ENCODE data around the gene PRR12.

Gene PRR12

DNA sequence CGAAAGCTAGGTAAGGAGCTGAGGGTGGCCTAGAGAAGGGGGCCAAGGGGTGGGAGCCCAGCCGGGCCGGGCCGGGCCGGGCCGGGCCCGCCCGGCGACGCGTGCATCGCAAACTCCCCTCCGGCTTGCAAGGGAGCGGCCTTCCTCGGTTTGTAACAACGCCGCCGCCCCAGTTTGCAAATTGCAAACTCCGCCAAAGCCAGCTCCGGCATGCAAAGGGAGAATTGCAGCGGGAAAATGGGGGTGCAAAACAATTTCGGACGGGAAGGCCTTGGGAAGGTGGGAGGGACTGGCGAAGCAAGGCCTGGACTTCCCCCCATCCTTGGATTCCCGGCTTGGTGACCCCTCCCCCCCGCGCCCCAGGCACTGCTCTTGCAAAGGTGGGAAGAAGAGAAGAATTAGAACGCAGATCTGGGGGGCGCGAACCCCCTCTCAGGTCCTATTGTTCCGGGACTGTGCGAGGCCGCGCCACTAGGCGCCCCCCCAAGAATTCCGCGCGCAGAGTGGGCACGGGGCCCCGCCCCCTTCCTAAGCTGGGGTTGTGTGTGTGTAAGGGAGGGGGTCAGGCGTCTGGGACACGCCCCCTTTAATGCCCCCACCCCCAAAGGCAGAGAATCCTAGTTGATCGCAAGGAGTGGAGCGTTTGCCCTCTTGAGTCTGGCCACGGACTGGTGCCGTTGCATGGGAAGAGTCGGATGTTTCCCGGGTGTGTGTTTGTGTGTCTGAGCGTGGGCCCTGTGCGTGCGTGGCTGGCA, 926 bp downstream of the PRR12 start:
- DNase-seq (ENCODE audit: low read depth), result peak; percentile 34

DNA sequence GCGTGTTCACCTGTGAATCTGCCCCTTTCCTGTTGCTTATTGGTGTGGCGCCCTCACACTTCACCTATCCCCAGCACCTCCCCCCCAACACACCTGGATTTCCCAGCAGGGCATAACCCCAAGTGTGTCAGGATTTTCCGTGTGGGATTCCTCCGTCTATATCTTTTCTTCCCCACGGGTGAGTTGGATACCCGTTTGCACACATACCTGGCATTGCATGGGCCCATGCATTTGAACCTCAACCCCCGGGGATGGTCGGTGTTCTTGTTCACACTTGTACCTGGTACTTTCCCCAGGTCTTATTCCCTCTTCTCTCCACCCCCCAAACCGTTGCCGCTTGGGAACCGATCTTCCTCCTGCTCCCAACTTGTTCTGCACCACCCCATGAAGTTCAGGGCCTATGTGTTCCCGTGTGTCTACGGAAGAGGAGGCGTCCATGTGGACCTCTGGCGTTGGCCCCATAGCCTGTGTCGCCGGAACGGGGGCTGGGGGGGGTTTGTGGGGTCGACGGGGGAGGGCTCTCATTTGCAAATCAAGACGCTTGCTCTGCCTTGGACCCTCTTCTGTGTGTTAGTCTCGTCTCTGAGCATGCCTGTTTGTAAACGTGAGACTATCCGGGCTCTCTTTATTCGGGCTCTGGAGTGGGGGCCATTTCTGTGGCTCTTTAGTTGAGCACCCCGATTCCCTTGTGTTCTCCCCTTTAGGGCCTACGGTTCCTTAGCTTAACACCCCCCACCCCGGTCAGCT, 1.7 kb downstream of the PRR12 start:
- DNase-seq (ENCODE audit: low read depth), result no peak

DNA sequence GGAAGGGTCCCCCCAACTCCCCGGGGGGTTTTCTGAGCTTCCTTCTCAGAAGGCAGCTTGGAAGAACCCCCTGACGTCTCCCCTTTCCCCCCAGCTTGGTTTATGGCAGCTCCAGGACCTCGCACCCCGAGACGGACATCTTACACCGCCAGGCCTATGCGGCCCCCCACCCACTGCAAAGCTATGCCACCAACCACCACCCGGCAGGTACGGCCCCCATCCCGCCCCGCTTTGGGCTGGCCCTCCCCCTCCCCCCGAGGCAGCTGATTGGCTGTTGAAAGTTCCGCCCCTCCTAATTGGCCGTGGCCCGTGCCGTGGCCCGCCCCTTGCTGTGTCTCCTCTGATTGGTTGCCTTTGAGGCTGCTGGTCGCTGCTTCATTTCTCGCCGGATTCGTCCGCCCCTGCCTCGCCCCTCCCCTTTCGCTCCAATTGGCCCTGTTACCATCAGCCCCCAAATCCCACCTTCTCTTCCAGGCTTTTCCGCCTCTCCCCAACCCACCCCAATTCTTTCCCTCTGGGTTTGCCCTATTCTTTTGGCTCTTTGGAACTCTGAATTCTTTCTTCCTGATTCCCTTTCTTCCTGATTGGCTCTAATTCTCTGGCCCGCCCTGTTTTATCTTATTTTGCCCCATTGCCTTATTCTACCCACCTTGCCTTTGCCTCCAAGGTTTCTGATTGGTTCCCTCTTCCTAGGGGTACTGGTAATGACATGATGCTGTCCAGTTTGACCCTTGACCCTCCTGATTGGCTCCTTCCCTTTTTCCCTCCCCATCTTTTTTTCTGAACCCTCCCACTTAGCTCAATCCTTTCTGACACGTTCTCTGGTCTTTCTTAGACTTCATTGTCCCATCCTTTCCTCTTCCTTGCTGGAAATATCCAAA, 2.5 kb downstream of the PRR12 start:
- DNase-seq (ENCODE audit: low read depth), result peak; percentile 42

DNA sequence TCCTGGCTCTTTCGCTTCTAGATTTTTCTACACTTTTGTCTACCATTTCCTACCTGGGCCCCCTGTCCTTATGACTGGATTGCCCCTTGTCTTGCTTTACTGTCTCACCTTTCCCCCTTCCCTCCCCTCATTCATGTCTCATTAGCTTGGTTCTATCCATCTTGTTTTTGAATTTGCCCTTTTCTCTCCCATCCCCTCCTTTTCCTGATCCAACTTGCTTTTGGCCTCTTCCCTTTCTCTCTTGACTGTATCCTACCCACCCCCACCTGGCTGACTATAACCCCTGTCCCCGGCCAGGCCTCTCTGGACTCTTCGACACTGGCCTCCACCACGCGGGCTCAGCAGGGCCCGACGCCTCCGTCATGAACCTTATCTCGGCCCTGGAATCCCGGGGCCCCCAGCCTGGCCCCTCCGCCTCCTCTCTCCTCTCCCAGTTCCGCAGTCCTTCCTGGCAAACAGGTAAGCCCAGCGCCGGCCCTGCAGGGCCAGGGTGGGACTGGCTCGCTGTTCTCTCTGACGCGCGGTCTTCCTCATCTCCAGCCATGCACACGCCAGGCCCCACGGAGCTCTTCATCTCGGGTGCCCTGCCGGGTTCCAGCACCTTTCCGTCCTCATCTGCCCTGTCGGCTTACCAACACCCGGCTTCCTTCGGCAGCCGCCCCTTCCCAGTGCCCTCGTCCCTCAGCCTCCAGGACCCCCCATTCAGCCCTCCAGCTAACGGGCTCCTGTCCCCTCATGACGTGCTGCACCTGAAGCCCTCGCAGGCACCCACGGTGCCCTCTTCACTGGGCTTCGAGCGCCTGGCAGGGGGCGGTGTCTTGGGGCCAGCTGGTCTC, 3.4 kb downstream of the PRR12 start:
- no peak for DNase-seq (ENCODE audit: low read depth)

DNA sequence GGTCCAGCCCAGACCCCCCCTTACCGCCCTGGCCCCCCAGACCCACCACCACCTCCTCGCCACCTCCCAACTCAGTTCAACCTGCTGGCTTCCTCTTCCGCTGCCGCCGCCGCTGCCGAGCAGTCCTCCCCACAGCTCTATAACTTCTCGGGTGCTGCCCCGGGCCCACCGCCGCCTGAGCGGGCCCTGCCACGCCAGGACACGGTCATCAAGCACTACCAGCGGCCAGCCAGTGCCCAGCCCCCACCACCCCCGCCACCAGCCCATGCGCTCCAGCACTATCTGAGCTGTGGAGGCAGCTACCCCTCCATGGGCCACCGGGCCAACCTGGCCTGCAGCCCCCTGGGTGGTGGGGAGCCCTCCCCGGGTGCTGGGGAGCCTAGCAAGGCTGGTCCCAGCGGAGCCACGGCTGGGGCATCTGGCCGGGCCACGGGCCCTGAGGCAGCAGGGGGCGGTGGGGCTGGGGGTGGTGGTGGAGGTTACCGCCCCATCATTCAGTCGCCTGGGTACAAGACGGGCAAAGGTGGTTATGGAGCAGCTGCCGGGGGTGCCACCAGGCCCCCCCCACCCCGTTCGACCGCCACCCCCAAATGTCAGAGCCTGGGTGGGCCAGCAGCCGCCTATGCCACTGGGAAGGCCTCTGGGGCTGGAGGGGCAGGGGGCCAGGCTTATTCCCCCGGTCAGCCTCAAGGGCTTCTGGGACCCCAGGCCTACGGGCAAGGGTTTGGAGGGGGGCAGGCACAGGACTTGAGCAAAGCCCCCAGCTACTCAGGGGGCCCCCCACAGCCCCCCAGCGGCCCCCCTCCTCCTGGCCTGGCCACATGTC, 4.2 kb downstream of the PRR12 start:
- DNase-seq (ENCODE audit: low read depth), result no peak

DNA sequence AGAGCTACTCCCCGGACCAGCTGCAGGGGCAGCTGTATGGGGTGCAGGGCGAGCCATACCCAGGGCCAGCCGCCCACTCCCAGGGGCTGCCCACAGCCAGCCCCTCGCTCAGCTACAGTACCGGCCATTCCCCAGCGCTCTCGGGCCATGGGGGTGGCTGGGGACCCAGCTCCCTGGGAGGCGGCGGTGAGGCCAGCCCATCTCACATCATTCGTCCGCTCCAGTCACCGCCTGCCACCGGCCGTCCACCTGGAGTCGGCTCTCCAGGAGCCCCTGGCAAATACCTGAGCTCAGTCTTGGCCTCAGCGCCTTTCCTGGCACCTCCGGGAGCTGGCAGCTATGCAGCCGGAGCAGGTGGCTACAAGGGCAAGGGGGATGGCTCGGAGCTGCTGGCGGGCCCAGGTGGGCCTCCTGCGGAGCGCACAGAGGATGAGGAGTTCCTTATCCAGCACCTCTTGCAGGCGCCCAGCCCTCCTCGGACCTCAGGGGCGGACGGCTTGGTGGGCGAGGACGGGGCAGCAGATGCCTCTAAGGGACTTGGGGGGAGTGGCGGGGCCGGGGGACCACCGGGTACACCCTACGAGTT, 4.9 kb downstream of the PRR12 start:
- no peak for DNase-seq (ENCODE audit: low read depth)

DNA sequence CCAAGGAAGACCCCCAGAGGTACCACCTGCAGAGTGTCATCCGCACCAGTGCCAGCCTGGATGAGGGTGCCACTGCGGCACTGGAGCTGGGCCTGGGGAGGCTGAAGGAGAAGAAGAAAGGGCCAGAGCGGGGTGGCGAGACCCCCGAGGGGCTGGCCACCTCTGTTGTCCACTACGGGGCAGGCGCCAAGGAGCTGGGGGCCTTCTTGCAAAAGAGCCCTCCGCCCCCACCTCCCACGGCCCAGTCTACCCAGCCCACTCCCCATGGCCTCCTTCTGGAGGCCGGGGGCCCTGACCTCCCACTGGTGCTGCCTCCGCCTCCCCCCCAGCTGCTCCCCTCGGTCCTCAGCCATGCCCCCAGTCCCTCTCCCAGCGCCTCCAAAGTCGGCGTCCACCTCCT, 5.4 kb downstream of the PRR12 start:
- DNase-seq (ENCODE audit: low read depth), result no peak

DNA sequence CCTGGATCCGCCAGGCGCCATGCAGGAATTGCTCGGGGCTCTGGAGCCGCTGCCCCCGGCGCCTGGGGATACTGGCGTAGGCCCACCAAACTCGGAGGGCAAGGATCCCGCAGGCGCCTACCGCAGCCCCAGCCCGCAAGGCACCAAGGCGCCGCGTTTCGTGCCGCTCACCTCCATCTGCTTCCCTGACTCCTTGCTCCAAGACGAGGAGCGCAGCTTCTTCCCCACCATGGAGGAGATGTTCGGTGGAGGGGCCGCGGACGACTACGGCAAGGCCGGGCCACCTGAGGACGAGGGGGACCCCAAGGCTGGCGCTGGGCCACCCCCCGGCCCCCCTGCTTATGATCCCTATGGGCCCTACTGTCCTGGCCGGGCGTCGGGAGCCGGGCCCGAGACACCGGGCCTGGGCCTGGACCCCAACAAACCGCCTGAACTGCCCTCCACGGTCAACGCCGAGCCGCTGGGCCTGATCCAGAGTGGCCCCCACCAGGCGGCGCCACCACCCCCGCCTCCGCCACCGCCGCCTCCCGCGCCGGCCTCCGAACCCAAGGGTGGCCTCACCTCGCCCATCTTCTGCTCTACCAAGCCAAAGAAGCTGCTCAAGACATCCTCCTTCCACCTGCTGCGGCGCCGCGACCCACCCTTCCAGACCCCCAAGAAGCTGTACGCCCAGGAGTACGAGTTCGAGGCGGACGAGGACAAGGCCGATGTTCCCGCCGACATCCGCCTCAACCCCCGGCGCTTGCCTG, 6.1 kb downstream of the PRR12 start:
- no peak for DNase-seq (ENCODE audit: low read depth)

DNA sequence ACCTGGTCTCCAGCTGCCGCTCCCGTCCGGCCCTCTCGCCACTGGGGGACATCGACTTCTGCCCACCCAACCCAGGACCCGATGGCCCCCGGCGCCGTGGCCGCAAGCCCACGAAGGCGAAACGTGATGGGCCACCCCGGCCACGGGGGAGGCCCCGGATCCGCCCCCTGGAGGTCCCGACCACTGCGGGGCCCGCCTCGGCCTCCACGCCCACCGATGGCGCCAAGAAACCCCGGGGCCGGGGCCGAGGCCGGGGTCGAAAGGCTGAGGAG, 6.7 kb downstream of the PRR12 start:
- DNase-seq (ENCODE audit: low read depth), result no peak

DNA sequence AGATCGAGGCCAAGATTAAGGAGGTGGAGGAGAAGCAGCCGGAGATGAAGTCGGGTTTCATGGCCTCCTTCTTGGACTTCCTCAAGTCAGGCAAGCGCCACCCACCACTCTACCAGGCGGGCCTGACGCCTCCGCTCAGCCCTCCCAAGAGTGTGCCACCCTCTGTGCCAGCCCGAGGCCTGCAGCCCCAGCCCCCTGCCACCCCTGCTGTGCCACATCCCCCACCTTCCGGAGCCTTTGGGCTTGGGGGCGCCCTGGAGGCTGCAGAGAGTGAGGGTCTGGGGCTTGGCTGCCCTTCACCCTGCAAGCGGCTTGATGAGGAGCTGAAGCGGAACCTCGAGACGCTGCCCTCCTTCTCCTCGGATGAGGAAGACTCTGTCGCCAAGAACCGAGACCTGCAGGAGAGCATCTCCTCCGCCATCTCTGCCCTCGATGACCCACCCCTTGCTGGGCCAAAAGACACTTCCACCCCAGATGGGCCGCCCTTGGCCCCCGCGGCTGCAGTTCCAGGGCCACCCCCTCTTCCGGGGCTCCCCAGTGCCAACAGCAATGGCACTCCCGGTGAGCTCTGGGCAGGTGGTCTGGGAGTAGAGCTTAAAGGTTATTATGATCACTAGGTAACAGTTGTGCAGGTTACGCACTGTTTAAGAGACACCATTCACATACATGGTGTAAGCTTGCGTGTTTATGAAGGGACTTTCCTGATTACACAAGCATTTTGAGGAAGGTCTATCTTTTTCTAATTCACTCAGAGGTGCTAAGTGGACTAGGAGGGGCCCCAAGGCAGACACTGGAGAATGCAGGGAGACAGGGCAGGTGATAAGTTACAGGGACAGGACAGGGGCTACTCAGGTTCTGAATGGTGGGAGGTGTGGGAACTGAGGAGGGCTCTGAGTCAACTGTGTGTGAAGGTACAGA, 8.7 kb downstream of the PRR12 start:
- DNase-seq (ENCODE audit: low read depth), result no peak

DNA sequence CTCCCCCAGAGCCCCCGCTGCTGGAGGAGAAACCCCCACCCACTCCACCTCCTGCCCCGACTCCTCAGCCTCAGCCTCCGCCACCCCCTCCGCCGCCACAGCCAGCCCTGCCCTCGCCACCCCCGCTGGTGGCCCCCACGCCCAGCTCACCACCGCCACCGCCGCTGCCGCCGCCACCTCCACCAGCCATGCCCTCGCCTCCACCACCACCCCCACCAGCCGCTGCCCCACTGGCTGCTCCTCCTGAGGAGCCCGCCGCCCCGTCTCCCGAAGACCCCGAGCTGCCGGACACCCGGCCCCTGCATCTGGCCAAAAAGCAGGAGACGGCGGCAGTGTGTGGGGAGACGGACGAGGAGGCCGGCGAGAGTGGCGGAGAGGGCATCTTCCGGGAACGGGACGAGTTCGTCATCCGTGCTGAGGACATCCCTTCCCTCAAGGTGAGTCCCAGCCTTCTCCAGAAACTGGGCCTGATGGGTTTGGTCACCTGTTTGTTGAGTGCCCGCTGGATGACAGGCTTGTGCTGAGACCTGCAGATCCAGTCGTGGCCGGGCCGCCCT, 10.6 kb downstream of the PRR12 start:
- no peak for DNase-seq (ENCODE audit: low read depth)

DNA sequence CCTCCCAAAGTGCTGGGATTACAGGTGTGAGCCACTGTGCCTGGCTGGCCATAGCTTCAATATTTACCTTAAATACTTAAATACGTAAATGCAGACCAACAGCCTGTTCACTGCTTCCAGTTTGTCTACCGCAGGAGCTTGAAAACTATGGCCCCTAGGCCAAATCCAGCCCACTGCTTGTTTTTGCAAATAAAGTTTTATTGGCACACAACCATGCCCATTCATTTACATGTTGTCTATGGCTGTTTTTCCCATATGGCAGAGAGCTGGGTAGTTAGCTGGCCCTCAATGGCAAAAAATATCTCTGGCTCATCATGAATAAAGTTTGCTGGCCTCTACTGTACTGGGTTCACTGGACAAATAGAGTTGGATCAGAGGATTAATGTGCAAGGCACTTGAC, 11.8 kb downstream of the PRR12 start:
- no peak for DNase-seq (ENCODE audit: low read depth)

DNA sequence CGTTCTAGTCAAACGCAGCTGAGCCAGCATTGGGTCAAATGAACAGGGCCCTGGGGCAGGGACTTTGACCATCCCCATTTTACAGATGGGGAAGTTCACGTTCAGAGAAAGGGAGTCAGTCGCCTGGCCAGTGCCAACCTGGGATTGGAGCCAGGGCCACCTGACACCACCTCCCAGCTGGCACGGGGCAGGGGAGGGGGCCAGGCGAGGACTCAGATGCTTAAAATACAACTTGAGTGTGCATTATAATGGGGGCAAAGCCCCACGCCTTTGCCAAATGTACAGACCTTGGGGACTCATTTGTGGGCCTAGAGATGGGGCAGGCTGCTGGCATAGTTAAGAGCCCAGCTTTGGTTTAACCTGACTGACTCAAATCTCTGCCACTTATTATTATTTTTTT, 14.6 kb downstream of the PRR12 start:
- no peak for DNase-seq (ENCODE audit: low read depth)

DNA sequence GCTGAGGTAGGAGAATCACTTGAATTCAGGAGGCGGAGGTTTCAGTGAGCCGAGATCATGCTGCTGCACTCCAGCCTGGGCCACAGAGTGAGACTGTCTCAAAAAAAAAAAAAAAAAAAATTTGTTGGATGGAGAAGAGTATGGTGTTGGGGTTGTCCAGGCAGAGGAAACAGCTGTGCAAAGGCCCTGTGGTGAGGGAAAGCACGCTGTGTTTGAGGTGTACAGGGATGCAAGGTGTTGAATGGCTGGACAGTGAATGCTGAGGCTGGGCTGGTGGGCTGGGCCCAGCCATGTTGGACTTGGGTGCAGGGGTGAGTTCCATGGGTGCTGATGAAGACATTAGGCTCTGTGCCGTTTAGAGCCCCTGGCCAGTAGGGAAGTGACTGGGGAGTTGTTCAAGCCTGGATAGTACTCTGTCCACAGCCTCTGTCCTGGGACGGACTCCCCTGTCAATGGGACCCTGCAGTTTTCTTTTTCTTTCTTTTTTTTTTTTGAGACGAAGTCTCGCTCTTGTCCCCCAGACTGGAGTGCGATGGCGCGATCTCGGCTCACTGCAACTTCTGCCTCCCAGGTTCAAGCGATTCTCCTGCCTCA, 18.6 kb downstream of the PRR12 start:
- no peak for DNase-seq (ENCODE audit: low read depth)

DNA sequence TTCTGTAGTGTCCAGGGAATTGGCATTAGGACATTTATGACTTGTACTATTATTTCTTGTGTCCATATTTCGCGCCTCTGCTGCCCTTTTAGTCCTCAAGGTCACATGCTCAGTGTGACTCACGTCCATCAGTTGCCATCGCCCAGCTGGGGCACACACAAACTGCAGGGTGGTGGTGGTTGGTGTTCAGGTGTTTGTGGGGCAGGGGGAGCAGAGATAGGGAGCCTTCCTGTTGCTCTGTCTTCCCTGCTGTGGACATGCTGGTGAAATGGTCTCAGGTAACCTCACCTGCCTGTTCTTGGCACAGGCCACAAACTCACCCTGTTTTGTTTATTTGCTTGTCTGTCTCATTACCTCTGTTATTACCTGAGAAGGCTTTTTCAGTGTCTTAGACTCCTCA, 22.4 kb downstream of the PRR12 start:
- peak; percentile 41 for DNase-seq (ENCODE audit: low read depth)

DNA sequence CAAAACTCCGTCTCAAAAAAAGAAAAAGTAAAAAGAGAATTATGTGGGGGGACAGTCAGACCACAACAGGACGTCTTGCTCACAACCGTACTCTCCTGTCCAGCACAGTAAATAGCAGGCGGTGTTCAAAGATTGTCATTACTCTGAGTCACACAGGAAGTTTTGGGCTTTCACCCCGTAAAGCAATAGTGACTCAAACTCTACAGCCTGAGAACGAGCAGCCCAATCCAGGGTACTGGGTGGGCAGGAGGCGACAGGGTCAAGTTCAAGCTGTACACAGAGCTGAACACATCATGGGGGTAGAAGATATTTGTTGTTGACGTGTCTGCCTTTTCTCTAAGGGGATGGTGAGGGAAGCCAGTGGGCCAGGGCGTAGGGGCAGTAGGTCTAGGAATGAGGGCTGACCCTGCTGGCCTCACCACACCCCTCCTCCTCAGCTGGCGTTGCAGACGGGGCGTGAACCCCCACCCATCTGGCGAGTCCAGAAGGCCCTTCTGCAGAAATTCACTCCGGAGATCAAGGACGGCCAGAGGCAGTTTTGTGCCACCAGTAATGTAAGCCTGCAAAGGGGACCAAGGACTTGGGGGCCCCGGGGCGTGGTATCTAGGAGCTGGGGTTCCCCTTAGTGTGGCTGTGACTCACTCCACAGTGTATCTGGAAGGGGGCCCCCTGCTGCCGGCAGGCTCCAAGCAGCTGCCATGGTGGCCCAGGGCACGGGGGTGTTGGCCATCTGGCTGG, 23.3 kb downstream of the PRR12 start:
- peak; percentile 79 for DNase-seq (ENCODE audit: low read depth)

DNA sequence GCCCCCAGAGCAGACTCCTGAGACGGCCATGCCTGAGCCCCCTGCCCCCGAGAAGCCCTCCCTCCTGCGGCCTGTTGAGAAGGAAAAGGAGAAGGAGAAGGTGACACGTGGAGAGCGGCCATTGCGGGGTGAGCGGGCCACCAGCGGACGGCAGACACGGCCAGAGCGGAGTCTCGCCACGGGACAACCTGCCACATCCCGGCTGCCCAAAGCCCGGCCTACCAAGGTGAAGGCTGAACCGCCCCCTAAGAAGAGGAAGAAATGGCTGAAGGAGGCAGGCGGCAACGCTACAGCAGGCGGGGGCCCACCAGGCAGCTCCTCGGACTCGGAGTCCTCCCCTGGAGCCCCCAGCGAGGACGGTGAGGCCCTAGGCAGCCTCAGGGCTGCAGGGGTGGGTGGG, 24.9 kb downstream of the PRR12 start:
- no peak for DNase-seq (ENCODE audit: low read depth)

DNA sequence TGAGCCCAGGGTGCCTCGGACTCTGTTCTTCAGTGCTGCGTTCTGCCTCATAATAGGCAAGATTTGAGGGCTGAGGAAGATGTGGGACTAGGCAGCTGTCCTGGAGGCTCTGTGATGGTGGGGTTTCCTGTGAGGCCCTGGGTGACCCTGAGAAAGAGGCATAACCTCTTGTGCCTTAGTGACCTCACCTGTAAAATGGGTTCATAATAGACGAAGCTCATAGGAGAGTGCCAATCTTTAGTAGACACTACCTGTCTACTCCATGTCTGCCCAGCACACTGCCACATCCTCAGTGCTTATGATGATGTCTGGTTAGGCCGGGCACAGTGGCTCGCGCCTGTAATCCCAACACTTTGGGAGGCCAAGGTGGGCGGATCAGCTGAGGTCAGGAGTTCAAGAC, 25.6 kb downstream of the PRR12 start:
- no peak for DNase-seq (ENCODE audit: low read depth)

Measured in HS-27A (cell line).